Natural killer cell (primary cell): Measurements from ENCODE around the gene PPP1R13B. TPM values are rescaled to one million over a fixed set of nuclear protein-coding genes. Genes with fewer than 3 reads are reported as not detected.
"Not testable (repeated sequence)": the region's sequence is repeated elsewhere in the genome, so short reads cannot be mapped to it uniquely, and the experiment has no call there.

Experiments
- ATAC-seq, 3 donors: fragments of 150-1000 bp in 2 of 3; fragments of 200-7000 bp in 1 of 3; cut with Tn5 transposase; 1 replicate in 1 of 3; 2 replicates in 2 of 3; pipeline ENCODE4 v1.10.0; 2021; ENCODE audit warnings: mild to moderate bottlenecking in 2 of 3, moderate library complexity in 2 of 3
- DNase-seq, 2 donors: peaks; one replicate each; pipeline versions ENCODE4 v3.0.0 to v3.0.0-alpha.2; 2013 to 2021; ENCODE audit warnings: mixed read lengths in 1 of 2
- H3K27ac ChIP-seq: one replicate; pipeline ENCODE4 v1.5.1; 2013; ENCODE audit warnings: mild to moderate bottlenecking, low read length
- H3K27me3 ChIP-seq: one replicate; pipeline ENCODE4 v1.6.1; 2013; ENCODE audit warnings: low read length; ENCODE audit not compliant: control insufficient read depth, insufficient read depth
- H3K36me3 ChIP-seq: one replicate; pipeline ENCODE4 v1.6.1; 2013; ENCODE audit warnings: low read length; ENCODE audit not compliant: control insufficient read depth, insufficient read depth
- H3K4me1 ChIP-seq: one replicate; pipeline ENCODE4 v1.6.1; 2013; ENCODE audit warnings: low read length; ENCODE audit not compliant: control insufficient read depth, insufficient read depth
- H3K4me3 ChIP-seq: one replicate; pipeline ENCODE4 v1.5.1; 2013; ENCODE audit warnings: low read length
- H3K9me3 ChIP-seq: one replicate; pipeline ENCODE4 v1.6.1; 2013; ENCODE audit warnings: low read length; ENCODE audit not compliant: control insufficient read depth, insufficient read depth
- H3K27ac Mint-ChIP-seq, 2 donors: one replicate each; pipeline ENCODE4 v1.8.0; 2022; ENCODE audit warnings: mild to moderate bottlenecking in 2 of 2, mixed read lengths in 2 of 2, moderate library complexity in 1 of 2
- H3K27me3 Mint-ChIP-seq, 2 donors: one replicate each; pipeline ENCODE4 v1.8.0; 2022; ENCODE audit warnings: low read depth in 2 of 2, mixed read lengths in 2 of 2
- H3K36me3 Mint-ChIP-seq: one replicate; pipeline ENCODE4 v1.8.0; 2022; ENCODE audit warnings: mixed read lengths
- H3K4me1 Mint-ChIP-seq, 2 donors: one replicate each; pipeline ENCODE4 v1.8.0; 2022; ENCODE audit warnings: mixed read lengths in 2 of 2
- H3K4me3 Mint-ChIP-seq: one replicate; pipeline ENCODE4 v1.8.0; 2022; ENCODE audit warnings: mild to moderate bottlenecking, moderate library complexity, mixed read lengths
- H3K9me3 Mint-ChIP-seq, 2 donors: one replicate each; pipeline ENCODE4 v1.8.0; 2022; ENCODE audit warnings: mixed read lengths in 2 of 2
- WGBS: methylation state at CpG from one replicate; pipeline ENCODE4 v1.1.7; 2013; ENCODE audit warnings: missing lambda C conversion rate; ENCODE audit not compliant: insufficient coverage; 5-methylcytosine and 5-hydroxymethylcytosine counted together
- intact Hi-C: fragments of 100-400 bp; cut with micrococcal nuclease; formaldehyde crosslinking; loops from one replicate; pipeline ENCODE4 v1.14.2; 2022
- total RNA-seq, 4 donors: library from RNA; stranded (reverse); fragments of 120-200 nt in 1 of 4; gene quantifications; one replicate each; pipeline versions ENCODE4 v1.2.3 to v1.2.4, GENCODE V29; 2013 to 2022
- TF ChIP-seq, protein P1 (sequence below): fragments of 200-600 bp; IDR thresholded peaks from one replicate; pipeline ENCODE4 v1.8.0; 2022; ENCODE audit warnings: antibody characterized with exemption

The PPP1R13B gene
- total RNA-seq, 3 donors from 2014 or later (not counting 1 experiment from before 2014, with no cell fraction given): 26.5 to 35.5 (median 31.7) TPM

DNA sequence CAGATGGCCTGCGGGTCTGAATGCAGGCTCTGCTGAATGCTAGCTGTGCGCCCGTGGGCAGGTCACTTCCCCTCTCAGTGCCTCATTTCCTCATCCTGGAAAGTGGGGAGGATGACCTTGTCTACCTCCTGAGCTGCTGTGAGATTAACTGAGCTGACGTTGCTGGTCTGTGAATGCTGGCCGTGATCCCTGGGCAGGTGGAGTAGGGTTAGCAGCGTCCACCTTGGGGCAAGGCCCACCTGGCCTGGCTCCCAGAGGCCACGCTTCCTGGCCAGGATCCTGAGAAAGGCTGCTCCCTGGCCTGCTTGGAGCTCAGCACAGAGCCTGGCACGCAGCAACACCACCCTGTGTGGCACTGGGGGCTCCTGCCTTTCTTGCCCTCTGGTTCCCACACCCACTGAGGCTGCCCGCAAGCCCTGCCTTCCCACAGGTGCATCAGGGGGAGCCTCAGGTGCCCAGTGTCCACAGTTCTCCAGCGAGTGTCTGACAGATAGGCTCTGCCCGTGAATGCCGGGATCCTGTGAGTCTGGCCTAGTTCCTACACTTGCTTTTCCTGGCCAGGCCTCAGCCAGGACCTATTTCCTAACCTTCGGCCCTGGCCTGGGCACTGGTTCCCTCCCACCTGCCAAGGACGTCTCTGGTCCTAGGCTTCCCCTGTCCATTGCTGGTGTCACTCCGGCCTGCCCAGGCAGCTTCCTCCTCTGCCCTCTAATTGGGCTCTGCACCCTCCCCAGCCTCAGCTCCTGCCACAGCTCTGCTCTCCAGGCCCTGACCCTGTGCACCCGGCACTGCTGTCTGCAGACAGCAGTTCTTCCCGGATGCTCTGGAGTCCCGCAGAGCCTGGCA is 43.7 kb upstream of the PPP1R13B start:
- intact Hi-C loops: no loop called here
- Mint-ChIP-seq H3K4me1 (no peaks in the 10 kb centered on the region), H3K9me3 (no peaks in the 10 kb centered on the region), H3K27ac (no peak overlapping the region), H3K36me3 (no peaks in the 10 kb centered on the region), H3K4me3 (no peak overlapping the region), H3K27me3 (no peaks in the 10 kb centered on the region)
- TF ChIP-seq, protein P1, sequence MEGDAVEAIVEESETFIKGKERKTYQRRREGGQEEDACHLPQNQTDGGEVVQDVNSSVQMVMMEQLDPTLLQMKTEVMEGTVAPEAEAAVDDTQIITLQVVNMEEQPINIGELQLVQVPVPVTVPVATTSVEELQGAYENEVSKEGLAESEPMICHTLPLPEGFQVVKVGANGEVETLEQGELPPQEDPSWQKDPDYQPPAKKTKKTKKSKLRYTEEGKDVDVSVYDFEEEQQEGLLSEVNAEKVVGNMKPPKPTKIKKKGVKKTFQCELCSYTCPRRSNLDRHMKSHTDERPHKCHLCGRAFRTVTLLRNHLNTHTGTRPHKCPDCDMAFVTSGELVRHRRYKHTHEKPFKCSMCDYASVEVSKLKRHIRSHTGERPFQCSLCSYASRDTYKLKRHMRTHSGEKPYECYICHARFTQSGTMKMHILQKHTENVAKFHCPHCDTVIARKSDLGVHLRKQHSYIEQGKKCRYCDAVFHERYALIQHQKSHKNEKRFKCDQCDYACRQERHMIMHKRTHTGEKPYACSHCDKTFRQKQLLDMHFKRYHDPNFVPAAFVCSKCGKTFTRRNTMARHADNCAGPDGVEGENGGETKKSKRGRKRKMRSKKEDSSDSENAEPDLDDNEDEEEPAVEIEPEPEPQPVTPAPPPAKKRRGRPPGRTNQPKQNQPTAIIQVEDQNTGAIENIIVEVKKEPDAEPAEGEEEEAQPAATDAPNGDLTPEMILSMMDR: no peak
- 89% methylated on average over 18 of the region's 18 CpGs for WGBS
- Histone ChIP-seq H3K27me3 (no peaks in the 10 kb centered on the region), H3K4me1 (no peaks in the 10 kb centered on the region), H3K9me3 (no peaks in the 10 kb centered on the region), H3K4me3 (no peak overlapping the region), H3K36me3 (no peaks in the 10 kb centered on the region), H3K27ac (no peak overlapping the region)
- ATAC-seq (no peak), DNase-seq (no peak)

GRCh38 chr14:103890052-103890371 is 42.6 kb upstream of the PPP1R13B start:
- no peaks in the 10 kb centered on the region for H3K4me1 ChIP-seq
- H3K4me3 ChIP-seq: no peak overlapping the region
- Mint-ChIP-seq H3K27me3 (no peaks in the 10 kb centered on the region), H3K4me1 (no peaks in the 10 kb centered on the region), H3K9me3 (no peaks in the 10 kb centered on the region), H3K27ac (no peak overlapping the region), H3K4me3 (no peak overlapping the region), H3K36me3 (no peaks in the 10 kb centered on the region)
- no peaks in the 10 kb centered on the region for H3K36me3 ChIP-seq
- TF ChIP-seq, protein P1: no peak
- no peaks in the 10 kb centered on the region for H3K9me3 ChIP-seq
- no peak overlapping the region for H3K27ac ChIP-seq
- DNase-seq (no peak), ATAC-seq (no peak)
- WGBS: 92% methylated on average over 10 of the region's 10 CpGs
- H3K27me3 ChIP-seq: no peaks in the 10 kb centered on the region
- intact Hi-C loops: no loop called here

DNA sequence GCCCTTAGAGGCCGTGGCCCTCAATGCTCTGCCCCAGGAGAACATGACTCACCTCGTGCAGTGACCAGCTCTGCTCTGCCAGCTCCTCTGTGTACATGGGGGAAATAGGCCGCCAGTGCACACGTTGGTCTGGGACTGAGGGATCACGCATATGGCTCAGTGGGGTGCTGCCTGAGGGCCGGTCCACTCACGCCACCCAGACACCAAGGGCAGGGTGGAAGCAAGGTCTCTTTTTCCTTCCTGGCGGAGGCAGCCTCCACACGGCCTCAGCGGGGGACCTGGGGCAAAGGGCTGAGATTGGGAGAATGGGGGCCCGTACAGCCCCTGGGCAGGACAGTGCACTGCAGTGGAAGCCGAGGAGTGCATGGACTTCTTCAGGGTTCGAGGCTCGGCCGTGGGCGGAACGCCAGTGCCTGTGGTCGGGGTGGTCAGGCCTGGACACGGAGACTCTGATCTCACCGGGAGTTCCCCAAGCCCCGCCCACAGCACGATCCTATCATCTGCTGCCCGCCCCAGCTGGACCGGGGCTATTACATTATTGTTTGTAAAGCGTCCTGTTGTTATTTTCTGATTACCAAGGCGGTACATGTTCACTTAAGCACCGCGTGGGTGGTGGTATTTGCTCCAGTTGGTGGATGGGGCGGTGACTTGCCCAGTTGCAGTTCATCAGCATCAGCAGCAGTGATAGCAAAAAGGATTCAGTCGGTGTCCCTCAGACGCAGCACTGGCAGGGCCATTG is 42.1 kb upstream of the PPP1R13B start:
- intact Hi-C loops: no loop called here
- H3K9me3 Mint-ChIP-seq: no peaks in the 10 kb centered on the region
- 91% methylated on average over 31 of the region's 31 CpGs for WGBS
- H3K27ac Mint-ChIP-seq: no peak overlapping the region
- H3K4me1 ChIP-seq: no peaks in the 10 kb centered on the region
- H3K36me3 Mint-ChIP-seq: no peaks in the 10 kb centered on the region
- H3K4me1 Mint-ChIP-seq: no peaks in the 10 kb centered on the region
- no peak overlapping the region for H3K27ac ChIP-seq
- no peaks in the 10 kb centered on the region for H3K27me3 Mint-ChIP-seq
- no peak overlapping the region for H3K4me3 ChIP-seq
- no peak overlapping the region for H3K4me3 Mint-ChIP-seq
- no peak for ATAC-seq
- H3K36me3 ChIP-seq: no peaks in the 10 kb centered on the region
- no peaks in the 10 kb centered on the region for H3K9me3 ChIP-seq
- no peaks in the 10 kb centered on the region for H3K27me3 ChIP-seq
- DNase-seq: no peak
- TF ChIP-seq, protein P1: no peak

- H3K4me1 Mint-ChIP-seq, H3K4me1 ChIP-seq, H3K9me3 ChIP-seq, H3K36me3 ChIP-seq, H3K9me3 Mint-ChIP-seq, H3K36me3 Mint-ChIP-seq, H3K4me3 ChIP-seq, intact Hi-C loops, DNase-seq, H3K4me3 Mint-ChIP-seq, H3K27me3 ChIP-seq, H3K27ac Mint-ChIP-seq, ATAC-seq, H3K27ac ChIP-seq, H3K27me3 Mint-ChIP-seq: not testable (repeated sequence)
- 95% methylated on average over 7 of the region's 8 CpGs for WGBS
Measured at GRCh38 chr14:103889002-103889312, 41.6 kb upstream of the PPP1R13B start.
